OCI-LY7 (cell line): ENCODE results near the gene FOXN1. TPM values are rescaled to one million over a fixed set of nuclear protein-coding genes. Genes with fewer than 3 reads are reported as not detected.

Experiments
- BruUV-seq: library from RNA; stranded (reverse); fragments of 400-500 nt; replicated peaks from 2 replicates; lab custom pipeline; 2021; lab: Mats Ljungman, UMichigan
- CTCF ChIA-PET: fragments of 300-600 bp; sonication (Branson Sonifier 250); formaldehyde crosslinking; loops from one replicate; lab custom pipeline; 2022; ENCODE audit warnings: antibody characterized with exemption; ENCODE audit not compliant: unreplicated experiment; lab: Charles Lee
- POLR2A ChIA-PET: fragments of 300-600 bp; sonication (Branson Sonifier 250); formaldehyde crosslinking; loops from one replicate; lab custom pipeline; 2022; ENCODE audit warnings: antibody characterized with exemption; lab: Charles Lee
- DNase-seq: peaks from one replicate; pipeline ENCODE4 v3.0.0-alpha.2; 2015; ENCODE audit warnings: low spot score
- H2AFZ ChIP-seq: fragments of 200-600 bp; sonication (generic), shearing (Covaris generic); 2 replicates; pipeline ENCODE4 v1.6.1; 2014; ENCODE audit warnings: mild to moderate bottlenecking, antibody characterized with exemption, low read length, moderate library complexity
- H3K27ac ChIP-seq: fragments of 200-600 bp; sonication (generic); 2 replicates; pipeline ENCODE4 v1.5.1; 2014; ENCODE audit warnings: mixed run types, low read depth, mild to moderate bottlenecking, moderate library complexity, low read length, inconsistent platforms; ENCODE audit not compliant: poor library complexity, severe bottlenecking
- H3K36me3 ChIP-seq: fragments of 200-600 bp; sonication (generic); 2 replicates; pipeline ENCODE4 v1.6.1; 2014; ENCODE audit warnings: mild to moderate bottlenecking, antibody characterized with exemption, low read length, moderate library complexity, mixed read lengths; ENCODE audit not compliant: insufficient read depth
- H3K4me1 ChIP-seq: fragments of 200-600 bp; sonication (generic); 2 replicates; pipeline ENCODE4 v1.5.1; 2014; ENCODE audit warnings: mild to moderate bottlenecking, low read length; ENCODE audit not compliant: insufficient read depth, poor library complexity, severe bottlenecking
- H3K4me2 ChIP-seq: fragments of 200-600 bp; sonication (generic); 2 replicates; pipeline ENCODE4 v1.6.1; 2014; ENCODE audit warnings: mild to moderate bottlenecking, low read length
- H3K4me3 ChIP-seq: fragments of 200-600 bp; sonication (generic); 2 replicates; pipeline ENCODE4 v1.5.1; 2014; ENCODE audit warnings: mild to moderate bottlenecking, low read depth, low read length; ENCODE audit not compliant: poor library complexity, severe bottlenecking
- H3K79me2 ChIP-seq: fragments of 200-600 bp; sonication (generic); 2 replicates; pipeline ENCODE4 v1.6.1; 2016; ENCODE audit warnings: low read depth, mild to moderate bottlenecking, low read length, moderate library complexity, mixed read lengths; ENCODE audit not compliant: insufficient read depth
- H3K9me2 ChIP-seq: fragments of 200-600 bp; sonication (generic); 2 replicates; pipeline ENCODE4 v1.6.1; 2016; ENCODE audit warnings: mild to moderate bottlenecking, low read length, mixed read lengths; ENCODE audit not compliant: insufficient read depth
- H3K9me3 ChIP-seq: fragments of 200-600 bp; sonication (generic); 2 replicates; pipeline ENCODE4 v1.6.1; 2014; ENCODE audit warnings: mild to moderate bottlenecking, mixed run types, low read length, mixed read lengths
- H4K20me1 ChIP-seq: fragments of 200-600 bp; sonication (generic); 2 replicates; pipeline ENCODE4 v1.6.1; 2014; ENCODE audit warnings: mild to moderate bottlenecking, antibody characterized with exemption, low read length, moderate library complexity, mixed read lengths; ENCODE audit not compliant: insufficient read depth
- EZH2phosphoT487 ChIP-seq: fragments of 200-600 bp; sonication (generic); IDR thresholded peaks from 2 replicates; pipeline ENCODE4 v1.6.1; 2018; ENCODE audit warnings: low read depth, borderline replicate concordance, mild to moderate bottlenecking, mixed run types, antibody characterized with exemption, low read length, moderate library complexity, mixed read lengths
- intact Hi-C: fragments of 100-400 bp; cut with micrococcal nuclease; formaldehyde crosslinking; loops from one replicate; pipeline ENCODE4 v1.10.0; 2022; ENCODE audit not compliant: unreplicated experiment
- total RNA-seq, 2 experiments: library from RNA; depleted of rRNA in 1 of 2; stranded (reverse); fragments of >200 nt in 1 of 2; shearing (Covaris generic) in 1 of 2; gene quantifications; 2 replicates each; pipeline ENCODE4 v1.2.3, GENCODE V29; 2014 to 2022
- TF ChIP-seq, protein P1 (sequence below): fragments of 200-600 bp; sonication (generic); conservative IDR thresholded peaks from 2 replicates; pipeline ENCODE4 v1.5.1; 2014; ENCODE audit warnings: mild to moderate bottlenecking, antibody characterized with exemption, low read length, moderate library complexity, mixed read lengths

Gene FOXN1
- total RNA-seq, 2 experiments from 2014 or later, result not detected

DNA sequence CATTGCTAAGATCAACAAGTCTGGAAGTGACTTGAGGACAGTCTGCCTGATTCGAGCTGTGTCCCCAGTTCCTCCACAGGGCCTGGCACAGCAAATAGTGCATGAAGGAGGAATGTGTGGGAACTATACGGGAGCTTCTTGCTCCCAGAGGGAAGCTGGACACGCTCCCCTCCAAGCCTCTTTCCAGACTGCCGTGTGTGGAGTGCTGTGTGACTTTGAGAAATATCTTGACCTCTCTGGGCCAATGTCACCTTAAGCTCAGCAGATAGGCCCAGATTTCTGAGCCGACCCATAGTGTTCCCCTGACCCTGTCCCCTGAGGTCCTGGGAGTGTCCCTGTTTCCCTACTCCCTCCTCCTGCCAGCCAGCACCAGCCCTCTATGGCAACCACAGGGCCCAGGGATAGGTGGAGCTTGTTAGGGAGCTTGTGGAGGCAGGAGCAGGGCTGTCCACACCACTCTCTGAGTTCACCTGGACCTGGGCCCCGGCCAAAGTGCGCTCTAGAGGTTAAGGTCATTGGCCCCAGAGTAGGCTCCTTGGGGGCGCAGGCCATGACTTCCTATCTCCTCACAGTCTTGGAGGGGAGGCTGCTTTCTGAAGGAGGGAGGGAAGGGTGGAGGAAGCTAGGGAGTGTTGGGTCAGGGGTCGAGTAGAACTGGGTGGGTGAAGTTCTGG lies 6.3 kb upstream of the FOXN1 start:
- intact Hi-C loops, result no loop called here
- no peaks in the 10 kb centered on the region for H3K4me1 ChIP-seq
- no peak overlapping the region for H2AFZ ChIP-seq
- H3K79me2 ChIP-seq, result no peaks in the 10 kb centered on the region
- ChIA-PET CTCF (no interaction called here), POLR2A (no interaction called here)
- no peaks in the 10 kb centered on the region for H3K36me3 ChIP-seq
- DNase-seq, result no peak
- TF ChIP-seq, protein P1, sequence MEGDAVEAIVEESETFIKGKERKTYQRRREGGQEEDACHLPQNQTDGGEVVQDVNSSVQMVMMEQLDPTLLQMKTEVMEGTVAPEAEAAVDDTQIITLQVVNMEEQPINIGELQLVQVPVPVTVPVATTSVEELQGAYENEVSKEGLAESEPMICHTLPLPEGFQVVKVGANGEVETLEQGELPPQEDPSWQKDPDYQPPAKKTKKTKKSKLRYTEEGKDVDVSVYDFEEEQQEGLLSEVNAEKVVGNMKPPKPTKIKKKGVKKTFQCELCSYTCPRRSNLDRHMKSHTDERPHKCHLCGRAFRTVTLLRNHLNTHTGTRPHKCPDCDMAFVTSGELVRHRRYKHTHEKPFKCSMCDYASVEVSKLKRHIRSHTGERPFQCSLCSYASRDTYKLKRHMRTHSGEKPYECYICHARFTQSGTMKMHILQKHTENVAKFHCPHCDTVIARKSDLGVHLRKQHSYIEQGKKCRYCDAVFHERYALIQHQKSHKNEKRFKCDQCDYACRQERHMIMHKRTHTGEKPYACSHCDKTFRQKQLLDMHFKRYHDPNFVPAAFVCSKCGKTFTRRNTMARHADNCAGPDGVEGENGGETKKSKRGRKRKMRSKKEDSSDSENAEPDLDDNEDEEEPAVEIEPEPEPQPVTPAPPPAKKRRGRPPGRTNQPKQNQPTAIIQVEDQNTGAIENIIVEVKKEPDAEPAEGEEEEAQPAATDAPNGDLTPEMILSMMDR, result no peak
- no TSS peak for BruUV-seq
- no peaks in the 10 kb centered on the region for H4K20me1 ChIP-seq
- no peak overlapping the region for H3K4me3 ChIP-seq
- H3K4me2 ChIP-seq, result no peak overlapping the region
- no peaks in the 10 kb centered on the region for H3K9me2 ChIP-seq
- no peak overlapping the region for H3K27ac ChIP-seq
- H3K9me3 ChIP-seq, result no peaks in the 10 kb centered on the region

DNA sequence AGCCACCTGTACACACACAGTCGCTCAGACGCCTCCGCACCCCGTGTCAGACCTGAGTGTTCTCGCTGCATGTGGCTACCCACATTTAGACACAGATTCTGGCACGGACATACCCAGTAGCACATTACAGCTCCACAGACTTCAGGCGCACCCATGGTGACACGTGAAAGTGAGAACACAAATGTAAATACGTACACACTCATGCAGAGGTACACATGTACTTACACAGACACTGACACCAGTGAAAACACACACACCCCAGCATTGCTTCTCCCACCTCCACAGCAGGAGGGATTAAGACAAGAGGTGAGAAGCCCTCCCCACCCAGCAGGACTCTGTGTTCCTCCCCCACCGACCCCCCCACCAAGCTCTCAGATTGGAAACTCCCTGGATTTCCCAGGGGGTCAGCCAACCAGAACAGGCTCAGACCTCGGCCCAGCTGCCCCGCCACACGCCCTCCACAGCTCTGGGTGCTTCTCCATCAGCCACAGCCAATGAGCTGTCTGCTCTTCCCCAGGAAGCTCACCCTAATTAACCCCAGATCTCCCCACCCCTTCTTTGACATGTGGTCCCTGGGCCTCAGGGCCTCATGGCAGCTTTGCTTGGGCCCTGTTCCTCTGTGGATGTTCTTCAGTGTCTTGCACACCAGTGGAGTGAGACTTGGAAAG lies 5.3 kb upstream of the FOXN1 start:
- H3K27ac ChIP-seq, result no peak overlapping the region
- no peak overlapping the region for H3K4me3 ChIP-seq
- H3K9me3 ChIP-seq, result no peaks in the 10 kb centered on the region
- ChIA-PET POLR2A (no interaction called here), CTCF (interaction anchor here (0.5 to 0.6 kb wide), 2 partner anchors 51 to 460 kb away, joined by 3 to 4 read pairs; no protein-coding TSS in a partner anchor)
- no peak for TF ChIP-seq EZH2phosphoT487
- TF ChIP-seq, protein P1, result no peak
- no TSS peak for BruUV-seq
- no peak for DNase-seq
- no peak overlapping the region for H3K4me2 ChIP-seq
- no peaks in the 10 kb centered on the region for H3K9me2 ChIP-seq
- H3K4me1 ChIP-seq, result no peaks in the 10 kb centered on the region
- no peaks in the 10 kb centered on the region for H3K36me3 ChIP-seq
- H4K20me1 ChIP-seq, result no peaks in the 10 kb centered on the region
- H2AFZ ChIP-seq, result no peak overlapping the region
- H3K79me2 ChIP-seq, result no peaks in the 10 kb centered on the region
- intact Hi-C loops, result no loop called here
